ENCODE data around the gene CENPU. TPM values are rescaled to one million over a fixed set of nuclear protein-coding genes. Genes with fewer than 3 reads are reported as not detected.
"Not testable (repeated sequence)": the region's sequence is repeated elsewhere in the genome, so short reads cannot be mapped to it uniquely, and the experiment has no call there.

The CENPU gene
- total and polyA plus RNA-seq, 2 donors, result 10.7 to 58.0 TPM

DNA sequence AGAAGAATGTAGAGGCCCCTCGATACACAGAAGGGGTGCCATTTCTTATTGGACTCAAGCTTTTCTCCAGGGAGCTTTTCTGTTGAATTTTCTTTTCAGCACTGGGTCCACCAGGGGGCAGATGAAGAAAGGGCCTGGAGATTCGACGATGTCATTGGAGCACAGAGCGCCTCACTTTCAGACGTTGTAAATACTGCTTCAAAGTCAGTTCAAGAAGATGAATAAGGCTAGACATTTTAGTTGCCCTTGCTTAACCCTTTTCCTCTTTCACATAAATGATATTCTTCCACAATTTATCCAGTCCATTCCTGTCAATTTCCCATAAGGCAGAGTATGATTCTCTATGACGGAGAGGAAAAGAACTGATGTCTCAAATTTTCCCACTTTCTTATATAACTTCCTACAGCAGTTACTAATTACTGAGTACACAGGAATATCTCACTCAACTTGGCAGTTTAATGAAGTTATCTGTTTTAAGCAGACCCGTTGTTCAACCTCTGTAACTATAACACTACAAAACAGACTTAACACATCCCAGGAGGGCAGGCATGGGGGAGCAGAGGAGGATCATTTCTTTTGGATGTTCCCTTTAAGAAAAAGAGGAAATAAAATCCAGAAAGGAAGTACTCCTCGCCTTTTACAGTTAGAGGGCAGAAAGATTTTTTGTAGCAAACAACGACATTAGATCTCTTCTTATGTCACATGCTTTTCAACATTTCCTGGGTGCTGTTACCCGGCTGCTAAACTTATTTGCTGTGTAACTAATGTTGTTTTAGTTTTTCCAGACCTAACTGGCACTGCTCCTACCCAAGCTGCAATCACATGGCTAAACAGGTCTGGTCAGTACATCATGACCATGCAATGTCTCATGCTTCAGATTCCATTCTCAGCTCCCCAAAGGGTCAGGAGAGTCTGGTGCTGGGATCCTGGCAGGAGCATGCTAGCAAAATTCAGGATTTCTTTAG lies 12.2 kb upstream of the CENPU start:
- no peaks in the 10 kb centered on the region for H3K27me3 ChIP-seq (ENCODE audit: control insufficient read depth in 2 of 2, insufficient read depth in 1 of 2, low read length in 1 of 2)
- WGBS, result 9% methylated on average over 10 of the region's 10 CpGs
- DNase-seq (ENCODE audit: low read depth in 6 of 9, low spot score in 9 of 9), result peak in 8 of 9 donors; percentile 75 to 93 (median 80)

DNA sequence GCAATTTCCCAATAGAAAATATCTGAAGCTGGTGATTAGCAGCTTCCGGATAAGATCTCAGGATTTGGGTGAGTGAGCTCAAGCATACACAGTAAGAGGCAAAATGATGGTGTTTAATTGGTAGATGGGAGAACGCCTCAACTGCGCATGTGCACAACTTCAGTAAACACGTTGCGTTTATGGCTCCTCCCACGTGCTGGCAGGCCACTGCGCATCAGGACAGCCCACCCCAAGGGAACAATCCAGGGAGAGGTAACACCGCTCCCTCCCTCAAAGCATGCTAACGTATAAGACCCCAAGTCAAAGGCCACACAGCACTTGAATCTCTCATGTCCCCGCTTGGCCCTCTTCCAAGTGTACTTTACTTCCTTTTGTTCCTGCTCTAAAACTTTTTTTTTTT lies 10.3 kb upstream of the CENPU start:
- Histone ChIP-seq H3K9me3 (ENCODE audit: control insufficient read depth in 2 of 2, insufficient read depth in 1 of 2, low read length in 1 of 2) (peaks cover 0 to 9% of the 10 kb centered on the region in 2 donors), H3K4me1 (ENCODE audit: control insufficient read depth in 2 of 2, insufficient read depth in 2 of 2, low read length in 2 of 2) (peaks cover 14 to 31% of the 10 kb centered on the region in 2 donors), H3K27me3 (ENCODE audit: control insufficient read depth in 2 of 2, insufficient read depth in 1 of 2, low read length in 1 of 2) (no peaks in the 10 kb centered on the region), H3K36me3 (ENCODE audit: control insufficient read depth in 2 of 2, insufficient read depth in 2 of 2, low read length in 1 of 2) (no peaks in the 10 kb centered on the region), H3K27ac (ENCODE audit: low read depth in 1 of 2, low read length in 1 of 2) (no peak overlapping the region), H3K4me3 (ENCODE audit: low read length in 2 of 2) (no peak overlapping the region)
- DNase-seq (ENCODE audit: low read depth in 6 of 9, low spot score in 9 of 9), result no peak
- 97% methylated on average over 10 of the region's 10 CpGs for WGBS

More for the DNA sequence above, 12.2 kb upstream of the CENPU start:
- H3K9me3 ChIP-seq (ENCODE audit: control insufficient read depth in 2 of 2, insufficient read depth in 1 of 2, low read length in 1 of 2), result peaks cover 0 to 4% of the 10 kb centered on the region in 2 donors
- peak overlapping the region in 1 of 2 donors; percentile 6 for H3K4me3 ChIP-seq (ENCODE audit: low read length in 2 of 2)
- peaks cover 14 to 29% of the 10 kb centered on the region in 2 donors for H3K4me1 ChIP-seq (ENCODE audit: control insufficient read depth in 2 of 2, insufficient read depth in 2 of 2, low read length in 2 of 2)
- peak overlapping the region; percentile 86 to 87 for H3K27ac ChIP-seq (ENCODE audit: low read depth in 1 of 2, low read length in 1 of 2)
- H3K36me3 ChIP-seq (ENCODE audit: control insufficient read depth in 2 of 2, insufficient read depth in 2 of 2, low read length in 1 of 2), result no peaks in the 10 kb centered on the region

DNA sequence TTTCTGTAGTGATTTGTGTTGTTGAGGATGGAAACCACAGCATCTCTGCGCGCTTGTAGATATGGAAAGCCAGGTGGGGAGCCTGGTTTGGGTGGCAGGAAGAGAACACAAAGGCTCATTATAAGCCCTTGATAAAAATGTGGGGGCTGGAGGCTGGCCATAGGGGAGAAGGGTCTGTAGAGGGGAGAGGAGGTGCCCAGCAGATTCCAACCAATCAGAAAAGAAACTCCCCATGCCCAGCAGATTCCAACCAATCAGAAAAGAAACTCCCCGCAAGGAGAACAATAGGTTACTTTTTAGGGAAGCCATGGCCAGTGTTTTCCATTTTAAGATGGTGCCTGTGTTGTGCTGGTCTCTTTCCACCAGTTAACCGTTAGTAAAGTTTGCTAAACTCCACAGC lies 9.8 kb upstream of the CENPU start:
- peaks cover 0 to 9% of the 10 kb centered on the region in 2 donors for H3K9me3 ChIP-seq (ENCODE audit: control insufficient read depth in 2 of 2, insufficient read depth in 1 of 2, low read length in 1 of 2)
- no peak for DNase-seq (ENCODE audit: low read depth in 6 of 9, low spot score in 9 of 9)
- H3K27me3 ChIP-seq (ENCODE audit: control insufficient read depth in 2 of 2, insufficient read depth in 1 of 2, low read length in 1 of 2), result no peaks in the 10 kb centered on the region
- H3K36me3 ChIP-seq (ENCODE audit: control insufficient read depth in 2 of 2, insufficient read depth in 2 of 2, low read length in 1 of 2), result no peaks in the 10 kb centered on the region
- H3K27ac ChIP-seq (ENCODE audit: low read depth in 1 of 2, low read length in 1 of 2), result no peak overlapping the region
- H3K4me1 ChIP-seq (ENCODE audit: control insufficient read depth in 2 of 2, insufficient read depth in 2 of 2, low read length in 2 of 2), result peaks cover 14 to 31% of the 10 kb centered on the region in 2 donors
- H3K4me3 ChIP-seq (ENCODE audit: low read length in 2 of 2), result no peak overlapping the region
- 95% methylated on average over 4 of the region's 4 CpGs for WGBS

DNA sequence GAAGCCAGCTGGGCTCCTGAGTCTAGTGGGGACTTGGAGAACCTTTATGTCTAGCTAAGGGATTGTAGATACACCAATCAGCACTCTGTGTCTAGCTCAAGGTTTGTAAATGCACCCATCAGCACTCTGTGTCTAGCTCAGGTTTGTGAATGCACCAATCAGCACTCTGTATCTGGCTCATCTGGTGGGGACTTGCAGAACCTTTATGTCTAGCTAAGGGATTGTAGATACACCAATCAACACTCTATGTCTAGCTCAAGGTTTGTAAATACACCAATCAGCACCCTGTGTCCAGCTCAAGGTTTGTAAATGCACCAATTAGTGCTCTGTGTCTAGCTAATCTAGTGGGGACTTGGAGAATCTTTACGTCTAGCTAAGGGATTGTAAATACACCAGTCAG lies 7.8 kb upstream of the CENPU start:
- not testable (repeated sequence) for H3K27me3 ChIP-seq (ENCODE audit: control insufficient read depth in 2 of 2, insufficient read depth in 1 of 2, low read length in 1 of 2); H3K27ac ChIP-seq (ENCODE audit: low read depth in 1 of 2, low read length in 1 of 2); DNase-seq (ENCODE audit: low read depth in 6 of 9, low spot score in 9 of 9); H3K9me3 ChIP-seq (ENCODE audit: control insufficient read depth in 2 of 2, insufficient read depth in 1 of 2, low read length in 1 of 2); H3K36me3 ChIP-seq (ENCODE audit: control insufficient read depth in 2 of 2, insufficient read depth in 2 of 2, low read length in 1 of 2); H3K4me3 ChIP-seq (ENCODE audit: low read length in 2 of 2)
- H3K4me1 ChIP-seq (ENCODE audit: control insufficient read depth in 2 of 2, insufficient read depth in 2 of 2, low read length in 2 of 2), result peaks cover 7 to 15% of the 10 kb centered on the region in 2 donors
- WGBS, result 95% methylated on average over 1 of the region's 1 CpG

DNA sequence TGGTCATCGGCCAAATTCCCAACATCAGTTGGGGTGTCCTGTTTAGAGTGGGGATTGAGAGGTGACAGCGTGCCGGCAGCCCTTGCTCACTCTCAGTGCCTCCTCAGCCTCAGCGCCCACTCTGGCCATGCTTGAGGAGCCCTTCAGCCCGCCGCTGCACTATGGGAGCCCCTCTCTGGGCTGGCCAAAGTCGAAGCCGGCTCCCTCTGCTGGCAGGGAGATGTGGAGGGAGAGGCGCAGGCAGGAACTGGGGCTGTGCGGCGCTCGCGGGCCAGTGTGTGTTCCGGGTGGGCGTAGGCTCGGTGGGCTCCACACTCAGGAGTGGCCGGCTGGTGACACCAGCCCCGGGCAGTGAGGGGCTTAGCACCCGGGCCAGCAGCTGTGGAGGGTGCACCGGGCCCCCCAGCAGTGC lies 7.1 kb upstream of the CENPU start:
- Histone ChIP-seq H3K36me3 (ENCODE audit: control insufficient read depth in 2 of 2, insufficient read depth in 2 of 2, low read length in 1 of 2) (no peaks in the 10 kb centered on the region), H3K4me1 (ENCODE audit: control insufficient read depth in 2 of 2, insufficient read depth in 2 of 2, low read length in 2 of 2) (peaks cover under 1 to 8% of the 10 kb centered on the region in 2 donors), H3K4me3 (ENCODE audit: low read length in 2 of 2) (no peak overlapping the region), H3K9me3 (ENCODE audit: control insufficient read depth in 2 of 2, insufficient read depth in 1 of 2, low read length in 1 of 2) (peaks cover 0 to 9% of the 10 kb centered on the region in 2 donors), H3K27me3 (ENCODE audit: control insufficient read depth in 2 of 2, insufficient read depth in 1 of 2, low read length in 1 of 2) (no peaks in the 10 kb centered on the region), H3K27ac (ENCODE audit: low read depth in 1 of 2, low read length in 1 of 2) (no peak overlapping the region)
- no peak for DNase-seq (ENCODE audit: low read depth in 6 of 9, low spot score in 9 of 9)
- WGBS, result 95% methylated on average over 20 of the region's 20 CpGs

DNA sequence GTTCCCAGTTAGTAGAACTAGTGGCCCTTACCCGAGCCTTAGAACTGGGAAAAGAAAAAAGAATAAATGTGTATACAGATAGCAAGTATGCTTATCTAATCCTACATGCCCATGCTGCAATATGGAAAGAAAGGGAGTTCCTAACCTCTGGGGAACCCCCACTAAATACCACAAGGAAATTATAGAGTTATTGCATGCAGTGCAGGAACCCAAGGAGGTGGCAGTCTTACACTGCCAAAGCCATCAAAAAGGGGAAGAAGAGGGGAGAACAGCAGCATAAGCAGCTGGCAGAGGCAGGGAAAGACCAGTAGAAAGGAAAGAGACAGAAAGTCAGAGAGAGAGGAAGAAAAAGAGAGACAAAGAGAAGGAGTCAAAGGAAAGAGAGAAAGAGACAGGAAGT lies 5.7 kb upstream of the CENPU start:
- not testable (repeated sequence) for H3K4me1 ChIP-seq (ENCODE audit: control insufficient read depth in 2 of 2, insufficient read depth in 2 of 2, low read length in 2 of 2); H3K4me3 ChIP-seq (ENCODE audit: low read length in 2 of 2); H3K27ac ChIP-seq (ENCODE audit: low read depth in 1 of 2, low read length in 1 of 2); DNase-seq (ENCODE audit: low read depth in 6 of 9, low spot score in 9 of 9); H3K27me3 ChIP-seq (ENCODE audit: control insufficient read depth in 2 of 2, insufficient read depth in 1 of 2, low read length in 1 of 2); H3K9me3 ChIP-seq (ENCODE audit: control insufficient read depth in 2 of 2, insufficient read depth in 1 of 2, low read length in 1 of 2); H3K36me3 ChIP-seq (ENCODE audit: control insufficient read depth in 2 of 2, insufficient read depth in 2 of 2, low read length in 1 of 2)
- WGBS, result 26% methylated on average over 1 of the region's 1 CpG

DNA sequence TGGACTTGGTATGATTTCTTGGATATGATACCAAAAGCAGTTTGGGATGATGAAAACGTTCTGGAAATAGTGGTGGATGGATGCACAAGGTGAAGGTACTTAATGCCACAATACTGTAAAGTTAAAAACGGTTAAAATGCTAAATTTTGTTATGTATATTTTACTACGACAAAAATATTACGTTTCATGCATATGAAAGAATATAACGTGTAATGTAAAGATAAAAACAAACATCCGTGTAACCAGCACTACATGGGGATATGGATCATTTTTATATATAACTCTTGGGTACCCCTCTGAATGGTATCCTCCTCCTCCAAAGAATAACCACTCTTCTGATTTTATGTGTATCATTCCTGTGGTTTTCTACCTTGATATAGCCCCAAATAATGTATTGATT lies 862 bp upstream of the CENPU start:
- no peak for DNase-seq (ENCODE audit: low read depth in 6 of 9, low spot score in 9 of 9)
- no peak overlapping the region for H3K27ac ChIP-seq (ENCODE audit: low read depth in 1 of 2, low read length in 1 of 2)
- H3K36me3 ChIP-seq (ENCODE audit: control insufficient read depth in 2 of 2, insufficient read depth in 2 of 2, low read length in 1 of 2), result peaks cover 0 to 6% of the 10 kb centered on the region in 2 donors
- peak overlapping the region; percentile 59 to 89 for H3K4me3 ChIP-seq (ENCODE audit: low read length in 2 of 2)
- no peaks in the 10 kb centered on the region for H3K27me3 ChIP-seq (ENCODE audit: control insufficient read depth in 2 of 2, insufficient read depth in 1 of 2, low read length in 1 of 2)
- no peaks in the 10 kb centered on the region for H3K9me3 ChIP-seq (ENCODE audit: control insufficient read depth in 2 of 2, insufficient read depth in 1 of 2, low read length in 1 of 2)
- H3K4me1 ChIP-seq (ENCODE audit: control insufficient read depth in 2 of 2, insufficient read depth in 2 of 2, low read length in 2 of 2), result peaks cover 8 to 16% of the 10 kb centered on the region in 2 donors
- 57% methylated on average over 6 of the region's 6 CpGs for WGBS

DNA sequence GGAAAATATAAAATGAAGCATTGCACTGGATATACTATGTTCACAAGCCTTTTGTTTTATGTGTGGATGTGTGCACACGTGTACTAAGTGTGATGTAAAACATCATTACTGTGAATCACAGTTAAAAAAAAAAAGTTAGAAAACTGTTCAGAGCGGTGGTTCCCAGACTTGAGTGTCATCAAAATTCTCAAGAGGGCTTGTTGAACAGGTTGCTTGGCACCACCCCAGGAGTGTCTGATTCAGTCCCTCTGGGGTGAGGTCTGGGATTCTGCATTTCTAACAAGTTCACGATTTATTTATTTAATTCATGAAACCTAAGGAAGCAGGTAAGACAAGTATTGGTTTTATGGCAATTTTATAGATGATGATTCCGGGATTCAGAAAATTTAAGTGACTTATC lies 1.8 kb downstream of the CENPU start:
- no peaks in the 10 kb centered on the region for H3K9me3 ChIP-seq (ENCODE audit: control insufficient read depth in 2 of 2, insufficient read depth in 1 of 2, low read length in 1 of 2)
- DNase-seq (ENCODE audit: low read depth in 6 of 9, low spot score in 9 of 9), result no peak
- peak overlapping the region in 1 of 2 donors; percentile 89 for H3K4me3 ChIP-seq (ENCODE audit: low read length in 2 of 2)
- H3K27me3 ChIP-seq (ENCODE audit: control insufficient read depth in 2 of 2, insufficient read depth in 1 of 2, low read length in 1 of 2), result no peaks in the 10 kb centered on the region
- WGBS, result 75% methylated on average over 4 of the region's 4 CpGs
- H3K4me1 ChIP-seq (ENCODE audit: control insufficient read depth in 2 of 2, insufficient read depth in 2 of 2, low read length in 2 of 2), result peaks cover 8 to 14% of the 10 kb centered on the region in 2 donors
- H3K27ac ChIP-seq (ENCODE audit: low read depth in 1 of 2, low read length in 1 of 2), result no peak overlapping the region
- peaks cover 5 to 28% of the 10 kb centered on the region in 2 donors for H3K36me3 ChIP-seq (ENCODE audit: control insufficient read depth in 2 of 2, insufficient read depth in 2 of 2, low read length in 1 of 2)

DNA sequence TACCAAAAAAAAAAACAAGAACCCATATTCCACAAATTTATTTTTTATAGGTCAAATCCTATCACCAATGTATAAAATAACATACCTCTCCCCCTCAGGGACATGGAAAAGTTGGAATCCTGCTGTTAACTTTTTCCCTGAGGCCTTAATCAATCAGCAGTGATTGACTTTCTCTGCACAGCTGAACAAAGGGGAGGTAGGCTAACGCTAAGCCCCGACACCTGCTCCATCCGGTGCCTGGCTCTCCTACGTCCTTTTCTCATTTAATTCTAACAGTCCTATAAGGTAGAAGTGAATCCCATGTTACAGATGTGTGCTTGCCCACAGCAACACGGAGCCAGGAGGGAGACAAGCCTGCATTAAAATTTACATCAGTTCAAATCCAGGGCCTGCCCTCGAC lies 2.8 kb downstream of the CENPU start:
- peaks cover 8 to 14% of the 10 kb centered on the region in 2 donors for H3K4me1 ChIP-seq (ENCODE audit: control insufficient read depth in 2 of 2, insufficient read depth in 2 of 2, low read length in 2 of 2)

More for the DNA sequence above, 2.8 kb downstream of the CENPU start:
- 91% methylated on average over 6 of the region's 6 CpGs for WGBS
- Histone ChIP-seq H3K27me3 (ENCODE audit: control insufficient read depth in 2 of 2, insufficient read depth in 1 of 2, low read length in 1 of 2) (no peaks in the 10 kb centered on the region), H3K36me3 (ENCODE audit: control insufficient read depth in 2 of 2, insufficient read depth in 2 of 2, low read length in 1 of 2) (peaks cover 5 to 37% of the 10 kb centered on the region in 2 donors), H3K27ac (ENCODE audit: low read depth in 1 of 2, low read length in 1 of 2) (no peak overlapping the region), H3K4me3 (ENCODE audit: low read length in 2 of 2) (no peak overlapping the region), H3K9me3 (ENCODE audit: control insufficient read depth in 2 of 2, insufficient read depth in 1 of 2, low read length in 1 of 2) (no peaks in the 10 kb centered on the region)
- no peak for DNase-seq (ENCODE audit: low read depth in 6 of 9, low spot score in 9 of 9)

All from thymus (tissue), 11 donors.